ENCODE measurements around the gene ZCCHC7. TPM values are rescaled to one million over a fixed set of nuclear protein-coding genes. Genes with fewer than 3 reads are reported as not detected.

Gene ZCCHC7
- total and polyA plus RNA-seq, 2 donors (not counting 3 experiments of a cell fraction or from before 2014, with no cell fraction given) = 7.4 to 14.8 TPM

- CTCF ChIA-PET = interaction anchor here (1.1 to 2.1 kb wide), 3 partner anchors 12 to 525 kb away, joined by 3 to 9 read pairs (median 5); no protein-coding TSS in a partner anchor
- no peak overlapping the region for H2AFZ ChIP-seq (ENCODE audit: low read depth, low read length)
- no peaks in the 10 kb centered on the region for H4K20me1 ChIP-seq (replicated peaks; ENCODE audit: control insufficient read depth, extremely low read depth, insufficient read depth, low read length)
- no peaks in the 10 kb centered on the region for H3K79me2 ChIP-seq (ENCODE audit: control insufficient read depth, insufficient read depth, low read length)
- H3K4me3 ChIP-seq (replicated peaks in 1 of 3; ENCODE audit: insufficient read depth in 1 of 3, low read depth in 1 of 3, low read length in 3 of 3) = no peak overlapping the region
- no peak overlapping the region for H3K4me2 ChIP-seq (ENCODE audit: insufficient read depth, low read length)
- no TSS peak for BruUV-seq (replicated peaks)
- no peaks in the 10 kb centered on the region for H3K27me3 ChIP-seq (ENCODE audit: control insufficient read depth in 2 of 2, insufficient read depth in 2 of 2, low read length in 2 of 2)
- TF ChIP-seq JUN (IDR thresholded peaks at IDR 0.05; ENCODE audit: borderline replicate concordance, insufficient read depth, insufficient read length, low read depth) (no peak), FOS (IDR thresholded peaks at IDR 0.05; ENCODE audit: borderline replicate concordance, insufficient read depth, low read length) (no peak), MYC (IDR thresholded peaks at IDR 0.05; ENCODE audit: low read depth, low read length) (no peak), CTCF (IDR thresholded peaks at IDR 0.05; ENCODE audit: extremely low read depth in 1 of 2, insufficient read depth in 1 of 2, low read depth in 1 of 2, low read length in 2 of 2) (no peak), MAX (IDR thresholded peaks at IDR 0.05; ENCODE audit: insufficient read depth, insufficient read length) (no peak), GATA2 (IDR thresholded peaks at IDR 0.05; ENCODE audit: insufficient read depth, insufficient read length, low read depth, low read length) (no peak), POLR2A (IDR thresholded peaks at IDR 0.05; ENCODE audit: low read depth, low read length) (no peak), POLR2AphosphoS5 (IDR thresholded peaks at IDR 0.05; ENCODE audit: insufficient read depth, low read depth, low read length) (no peak), EZH2 (IDR thresholded peaks at IDR 0.05; ENCODE audit: borderline replicate concordance, low read depth, low read length, severe bottlenecking) (no peak)
- no peak for FAIRE-seq
- intact Hi-C loops (cut with micrococcal nuclease) (no loop called here), dilution Hi-C loops (cut with MboI; ENCODE audit: extremely low pct_ligation_motif_present, low sequenced_read_pairs) (no loop called here)
- DNase-seq (ENCODE audit: low read depth, low spot score) = no peak
- peaks cover 3% of the 10 kb centered on the region for H3K4me1 ChIP-seq (ENCODE audit: control insufficient read depth, extremely low read depth, insufficient read depth, low read length)
- no peaks in the 10 kb centered on the region for H3K9me3 ChIP-seq (replicated peaks; ENCODE audit: control insufficient read depth, insufficient read depth, low read length)
- H3K9ac ChIP-seq (replicated peaks; ENCODE audit: extremely low read depth, insufficient read depth, low read length) = no peak overlapping the region
- POLR2A ChIA-PET = no interaction called here
- H3K27ac ChIP-seq (ENCODE audit: insufficient read depth, low read depth, low read length) = no peak overlapping the region
- H3K36me3 ChIP-seq (ENCODE audit: control insufficient read depth in 2 of 2, extremely low read depth in 1 of 2, insufficient read depth in 2 of 2, low read length in 2 of 2) = no peaks in the 10 kb centered on the region
- H3K9me1 ChIP-seq (replicated peaks; ENCODE audit: control insufficient read depth, extremely low read depth, insufficient read depth, low read length) = no peaks in the 10 kb centered on the region
Measured at GRCh38 chr9:37253377-37253937, 133.1 kb downstream of the ZCCHC7 start.
